Measurements from ENCODE around the gene PRKCI.

Gene PRKCI

DNA sequence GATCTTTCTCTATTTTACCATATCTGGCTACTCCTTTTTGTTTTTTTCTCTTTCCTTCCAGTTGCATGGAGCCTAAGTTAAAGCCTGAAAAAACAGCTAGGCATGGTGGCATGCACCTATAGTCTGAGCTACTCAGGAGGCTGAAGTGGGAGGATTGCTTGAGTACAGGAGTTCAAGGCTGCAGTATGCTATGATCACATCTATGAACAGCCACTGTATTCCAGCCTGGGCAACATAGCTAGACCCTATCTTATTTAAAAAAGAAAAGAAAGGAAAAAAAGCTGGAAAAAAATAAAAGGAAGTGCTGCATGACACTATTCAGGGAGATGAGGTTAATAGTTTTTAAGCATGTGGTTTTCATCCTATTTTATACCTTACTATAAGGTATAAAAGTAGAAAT, 131.3 kb downstream of the PRKCI start:
- no peaks in the 10 kb centered on the region for H3K36me3 ChIP-seq (ENCODE audit: control insufficient read depth, low read depth, low read length)
- H3K27me3 ChIP-seq (ENCODE audit: control insufficient read depth, insufficient read depth, low read length): no peaks in the 10 kb centered on the region
- peaks cover 22% of the 10 kb centered on the region for H3K4me1 ChIP-seq (ENCODE audit: control insufficient read depth, low read depth, low read length)
- no peak overlapping the region for H3K9ac ChIP-seq (ENCODE audit: low read length)
- H3K4me3 ChIP-seq (ENCODE audit: low read length): no peak overlapping the region
- H3K27ac ChIP-seq (ENCODE audit: low read length): no peak overlapping the region
- H3K9me3 ChIP-seq (ENCODE audit: control insufficient read depth, low read depth, low read length): no peaks in the 10 kb centered on the region

DNA sequence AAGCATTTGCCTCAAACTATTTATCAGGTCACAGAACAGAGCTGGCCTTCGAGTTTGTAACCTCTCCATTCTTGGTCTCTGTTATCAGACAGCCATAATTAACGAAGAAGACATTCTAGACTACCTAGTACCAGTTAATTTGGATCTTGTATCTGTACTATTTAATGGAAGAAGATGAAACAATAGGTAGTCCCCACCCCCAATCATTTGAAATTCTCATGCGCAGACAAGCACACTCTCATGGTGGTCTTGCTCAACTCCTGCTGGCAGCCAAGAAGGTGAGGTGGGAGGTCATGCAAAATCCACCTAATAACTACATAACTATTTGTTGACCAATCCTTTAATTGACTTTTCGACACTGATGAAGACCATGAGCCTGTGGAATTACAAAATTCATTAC, 132.5 kb downstream of the PRKCI start:
- H3K36me3 ChIP-seq (ENCODE audit: control insufficient read depth, low read depth, low read length): peaks cover 3% of the 10 kb centered on the region
- no peak overlapping the region for H3K27ac ChIP-seq (ENCODE audit: low read length)
- peak overlapping the region; percentile 84 for H3K4me3 ChIP-seq (ENCODE audit: low read length)
- H3K27me3 ChIP-seq (ENCODE audit: control insufficient read depth, insufficient read depth, low read length): no peaks in the 10 kb centered on the region
- H3K9ac ChIP-seq (ENCODE audit: low read length): no peak overlapping the region
- H3K4me1 ChIP-seq (ENCODE audit: control insufficient read depth, low read depth, low read length): peaks cover 25% of the 10 kb centered on the region
- H3K9me3 ChIP-seq (ENCODE audit: control insufficient read depth, low read depth, low read length): no peaks in the 10 kb centered on the region

Measured in iPS-18a (cell line).